ENCODE measurements around the gene SMIM21. TPM values are rescaled to one million over a fixed set of nuclear protein-coding genes. Genes with fewer than 3 reads are reported as not detected.

Gene SMIM21
- polyA plus RNA-seq, 3 donors from 2014 or later: not detected

DNA sequence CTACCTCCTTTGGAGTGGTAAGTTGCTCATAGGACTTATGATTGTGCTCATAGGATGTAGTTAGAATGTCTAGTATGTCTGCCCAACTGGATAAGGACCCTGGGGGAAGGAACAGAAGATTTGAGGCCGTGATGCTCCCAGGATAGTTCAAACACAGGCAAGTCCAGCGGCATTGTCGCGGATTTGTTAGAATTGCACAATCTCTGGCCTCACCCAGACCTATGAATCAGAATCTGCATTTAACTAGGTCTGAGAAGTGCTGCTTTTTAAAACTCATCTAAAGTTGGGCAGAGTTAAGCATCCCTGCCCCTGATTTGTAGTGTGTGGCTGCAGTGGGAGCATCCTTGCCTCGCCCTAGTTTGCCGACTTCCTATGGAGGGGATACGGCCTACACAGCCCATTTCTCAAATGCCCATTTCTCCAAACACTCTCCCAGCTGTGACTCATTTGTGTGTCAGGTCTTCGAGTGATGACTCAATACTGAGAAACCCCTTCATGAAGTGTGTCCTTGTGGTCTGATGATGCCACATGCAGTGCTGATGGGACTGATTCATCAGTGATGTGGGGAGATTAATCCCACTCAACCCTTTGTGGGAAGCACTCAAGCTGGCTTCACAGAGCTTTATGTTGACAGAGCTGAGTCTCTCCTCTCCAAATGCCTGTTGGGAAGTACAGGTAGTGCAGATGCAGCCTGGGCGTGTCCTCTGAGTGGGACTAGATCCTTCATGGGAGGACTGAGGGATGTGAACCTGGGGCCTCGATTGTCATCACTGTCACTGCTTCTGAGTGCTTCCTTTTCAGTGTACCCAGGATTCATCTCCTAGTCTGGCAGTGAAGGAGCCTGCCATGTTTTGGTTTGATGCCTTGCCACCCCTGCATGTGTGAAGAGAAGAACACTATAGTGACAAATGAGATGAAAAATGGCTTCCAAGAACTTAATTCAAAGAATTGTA is 18.7 kb downstream of the SMIM21 start:
- Mint-ChIP-seq H3K27ac (no peak overlapping the region), H3K4me3 (no peak overlapping the region), H3K27me3 (ENCODE audit: low read depth in 3 of 3) (peaks cover 0 to 8% (median 1%) of the 10 kb centered on the region in 3 donors), H3K4me1 (no peaks in the 10 kb centered on the region), H3K36me3 (no peaks in the 10 kb centered on the region), H3K9me3 (no peaks in the 10 kb centered on the region)
- DNase-seq: no peak

GRCh38 chr18:75407468-75408437 is 19.8 kb downstream of the SMIM21 start:
- Mint-ChIP-seq H3K4me3 (no peak overlapping the region), H3K4me1 (no peaks in the 10 kb centered on the region), H3K27ac (no peak overlapping the region), H3K27me3 (ENCODE audit: low read depth in 3 of 3) (peaks cover 0 to 8% (median 2%) of the 10 kb centered on the region in 3 donors), H3K36me3 (no peaks in the 10 kb centered on the region), H3K9me3 (no peaks in the 10 kb centered on the region)
- no peak for DNase-seq

- H3K36me3 Mint-ChIP-seq: no peaks in the 10 kb centered on the region
- H3K4me1 Mint-ChIP-seq: no peaks in the 10 kb centered on the region
- no peaks in the 10 kb centered on the region for H3K9me3 Mint-ChIP-seq
- H3K4me3 Mint-ChIP-seq: no peak overlapping the region
- no peak overlapping the region for H3K27ac Mint-ChIP-seq
- DNase-seq: no peak
- H3K27me3 Mint-ChIP-seq (ENCODE audit: low read depth in 3 of 3): peaks cover 0 to 7% (median 2%) of the 10 kb centered on the region in 3 donors
These were observed 20.7 kb downstream of the SMIM21 start for GRCh38 chr18:75406491-75407445.

- Mint-ChIP-seq H3K27me3 (ENCODE audit: low read depth in 3 of 3) (peaks cover 0 to 10% (median 7%) of the 10 kb centered on the region in 3 donors), H3K27ac (no peak overlapping the region), H3K4me3 (no peak overlapping the region), H3K9me3 (no peaks in the 10 kb centered on the region), H3K4me1 (no peaks in the 10 kb centered on the region), H3K36me3 (no peaks in the 10 kb centered on the region)
- DNase-seq: no peak
These were observed 22.2 kb downstream of the SMIM21 start for GRCh38 chr18:75405351-75405750.

- DNase-seq: no peak
- Mint-ChIP-seq H3K27me3 (ENCODE audit: low read depth in 3 of 3) (peaks cover 3 to 12% (median 7%) of the 10 kb centered on the region in 3 donors), H3K4me1 (no peaks in the 10 kb centered on the region), H3K9me3 (no peaks in the 10 kb centered on the region), H3K27ac (no peak overlapping the region), H3K4me3 (no peak overlapping the region), H3K36me3 (no peaks in the 10 kb centered on the region)
These were observed 27.1 kb downstream of the SMIM21 start for GRCh38 chr18:75400366-75400765.

DNA sequence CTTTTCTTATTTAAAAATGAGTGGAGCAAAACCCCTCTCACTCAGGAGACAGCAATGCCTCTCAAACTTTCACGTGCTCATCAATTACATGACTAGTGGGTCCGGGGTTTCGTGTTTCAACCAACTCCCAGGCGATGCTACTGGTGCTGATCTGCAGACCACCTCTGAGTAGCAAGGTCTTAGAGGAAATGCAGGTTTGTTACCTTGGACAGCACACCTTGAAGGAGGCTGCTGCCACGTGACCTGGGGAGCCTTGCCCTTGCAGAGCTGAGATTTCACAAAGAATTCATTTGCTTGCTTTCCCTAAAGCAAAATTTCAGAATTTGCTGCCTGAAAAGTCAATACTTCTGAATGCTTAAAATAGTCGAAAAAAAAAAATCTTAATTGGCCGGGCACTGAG is 32.4 kb downstream of the SMIM21 start:
- DNase-seq: no peak
- no peak overlapping the region for H3K27ac Mint-ChIP-seq
- no peaks in the 10 kb centered on the region for H3K36me3 Mint-ChIP-seq
- H3K4me3 Mint-ChIP-seq: no peak overlapping the region
- peaks cover 5 to 9% (median 6%) of the 10 kb centered on the region in 3 donors for H3K27me3 Mint-ChIP-seq (ENCODE audit: low read depth in 3 of 3)
- H3K4me1 Mint-ChIP-seq: no peaks in the 10 kb centered on the region
- no peaks in the 10 kb centered on the region for H3K9me3 Mint-ChIP-seq

DNA sequence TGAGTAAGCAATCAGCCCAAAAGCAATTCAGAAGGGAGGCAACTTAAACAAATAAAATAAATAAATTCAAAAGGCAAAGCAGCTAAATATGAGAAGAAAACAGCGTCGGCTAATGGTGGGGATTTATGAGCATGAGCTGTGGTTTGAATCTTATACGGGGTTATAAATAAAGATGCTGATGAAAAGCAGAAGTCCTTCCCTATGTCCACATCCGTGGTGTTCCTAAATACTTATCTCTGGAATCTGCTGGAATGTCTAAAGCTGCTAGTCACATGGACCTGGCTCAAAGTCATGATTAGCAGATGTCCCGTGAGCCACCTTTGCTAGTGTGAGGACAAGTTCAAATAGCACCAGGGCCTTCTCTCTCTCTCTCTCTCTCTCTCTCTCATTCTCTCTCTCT is 33.8 kb downstream of the SMIM21 start:
- Mint-ChIP-seq H3K27ac (no peak overlapping the region), H3K27me3 (ENCODE audit: low read depth in 3 of 3) (peaks cover 7 to 9% (median 8%) of the 10 kb centered on the region in 3 donors), H3K4me1 (no peaks in the 10 kb centered on the region), H3K36me3 (no peaks in the 10 kb centered on the region), H3K9me3 (no peaks in the 10 kb centered on the region), H3K4me3 (no peak overlapping the region)
- no peak for DNase-seq

DNA sequence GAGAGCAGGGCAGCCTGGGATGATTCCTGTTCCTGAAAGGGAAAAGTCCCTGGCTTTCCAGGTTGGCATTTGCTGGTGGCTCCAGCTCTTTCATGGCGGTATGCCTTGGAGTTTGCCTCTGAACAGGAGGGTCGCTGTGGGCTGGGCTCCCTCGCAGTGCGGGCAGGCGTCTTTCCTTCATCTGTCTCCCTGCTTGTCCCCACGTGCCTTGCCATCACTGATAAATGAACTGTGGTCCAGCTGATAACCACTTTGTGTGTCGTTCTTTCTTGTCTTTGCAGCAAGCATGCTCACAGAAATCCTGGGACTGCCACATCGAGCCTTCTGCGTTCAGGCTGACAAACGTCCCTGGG is 35.3 kb downstream of the SMIM21 start:
- H3K27me3 Mint-ChIP-seq (ENCODE audit: low read depth in 3 of 3): peaks cover 7 to 10% (median 9%) of the 10 kb centered on the region in 3 donors
- no peak overlapping the region for H3K27ac Mint-ChIP-seq
- no peaks in the 10 kb centered on the region for H3K36me3 Mint-ChIP-seq
- no peak overlapping the region for H3K4me3 Mint-ChIP-seq
- H3K9me3 Mint-ChIP-seq: no peaks in the 10 kb centered on the region
- H3K4me1 Mint-ChIP-seq: no peaks in the 10 kb centered on the region
- DNase-seq: no peak

GRCh38 chr18:75391279-75392225 is 36.0 kb downstream of the SMIM21 start:
- DNase-seq: no peak
- peaks cover 9 to 11% (median 9%) of the 10 kb centered on the region in 3 donors for H3K27me3 Mint-ChIP-seq (ENCODE audit: low read depth in 3 of 3)

DNA sequence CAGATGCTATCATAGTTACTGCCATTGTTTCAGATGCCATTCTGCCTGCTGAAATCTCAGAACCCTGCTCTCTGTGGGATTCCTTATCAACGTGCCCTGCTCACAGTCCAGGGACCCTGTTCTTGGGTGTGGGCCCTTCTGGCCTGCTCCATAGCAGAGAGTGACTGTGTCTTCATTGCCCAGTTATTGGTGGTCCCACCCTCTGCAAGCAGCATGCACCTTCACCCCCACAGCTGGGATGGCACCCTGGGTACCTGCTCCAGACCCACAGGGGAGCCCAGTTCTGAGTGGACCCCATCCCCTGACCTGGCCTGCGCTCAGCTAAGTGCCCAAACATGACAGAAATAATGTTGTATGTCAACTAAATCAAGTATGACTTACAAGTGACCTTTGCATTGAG is 36.6 kb downstream of the SMIM21 start:
- peaks cover 9 to 12% (median 11%) of the 10 kb centered on the region in 3 donors for H3K27me3 Mint-ChIP-seq (ENCODE audit: low read depth in 3 of 3)
- no peaks in the 10 kb centered on the region for H3K9me3 Mint-ChIP-seq
- H3K36me3 Mint-ChIP-seq: no peaks in the 10 kb centered on the region
- DNase-seq: no peak
- H3K27ac Mint-ChIP-seq: no peak overlapping the region
- H3K4me1 Mint-ChIP-seq: no peaks in the 10 kb centered on the region
- H3K4me3 Mint-ChIP-seq: no peak overlapping the region

More at GRCh38 chr18:75391279-75392225, 36.0 kb downstream of the SMIM21 start:
- Mint-ChIP-seq H3K27ac (no peak overlapping the region), H3K9me3 (no peaks in the 10 kb centered on the region), H3K4me1 (no peaks in the 10 kb centered on the region), H3K4me3 (no peak overlapping the region), H3K36me3 (no peaks in the 10 kb centered on the region)

GRCh38 chr18:75384144-75384543 is 43.4 kb downstream of the SMIM21 start:
- no peak for DNase-seq
- H3K36me3 Mint-ChIP-seq: no peaks in the 10 kb centered on the region
- peaks cover 7 to 10% (median 8%) of the 10 kb centered on the region in 3 donors for H3K27me3 Mint-ChIP-seq (ENCODE audit: low read depth in 3 of 3)
- H3K4me1 Mint-ChIP-seq: no peaks in the 10 kb centered on the region
- H3K9me3 Mint-ChIP-seq: no peaks in the 10 kb centered on the region
- no peak overlapping the region for H3K4me3 Mint-ChIP-seq
- no peak overlapping the region for H3K27ac Mint-ChIP-seq

Measured in immature natural killer cell (primary cell).